ENCODE measurements around the gene CTBP2.

GRCh38 chr10:125157505-125157904 lies 2.9 kb downstream of the CTBP2 start:
- TF ChIP-seq CTCF (IDR thresholded peaks at IDR 0.05) (peak in 1 of 7 experiments; percentile 7), POLR2A (IDR thresholded peaks at IDR 0.05) (peak in 2 of 3 donors; percentile 45 to 48)
